ENCODE results near the gene POLR2H.
"Not testable (repeated sequence)": the region's sequence is repeated elsewhere in the genome, so short reads cannot be mapped to it uniquely, and the experiment has no call there.

Gene POLR2H

DNA sequence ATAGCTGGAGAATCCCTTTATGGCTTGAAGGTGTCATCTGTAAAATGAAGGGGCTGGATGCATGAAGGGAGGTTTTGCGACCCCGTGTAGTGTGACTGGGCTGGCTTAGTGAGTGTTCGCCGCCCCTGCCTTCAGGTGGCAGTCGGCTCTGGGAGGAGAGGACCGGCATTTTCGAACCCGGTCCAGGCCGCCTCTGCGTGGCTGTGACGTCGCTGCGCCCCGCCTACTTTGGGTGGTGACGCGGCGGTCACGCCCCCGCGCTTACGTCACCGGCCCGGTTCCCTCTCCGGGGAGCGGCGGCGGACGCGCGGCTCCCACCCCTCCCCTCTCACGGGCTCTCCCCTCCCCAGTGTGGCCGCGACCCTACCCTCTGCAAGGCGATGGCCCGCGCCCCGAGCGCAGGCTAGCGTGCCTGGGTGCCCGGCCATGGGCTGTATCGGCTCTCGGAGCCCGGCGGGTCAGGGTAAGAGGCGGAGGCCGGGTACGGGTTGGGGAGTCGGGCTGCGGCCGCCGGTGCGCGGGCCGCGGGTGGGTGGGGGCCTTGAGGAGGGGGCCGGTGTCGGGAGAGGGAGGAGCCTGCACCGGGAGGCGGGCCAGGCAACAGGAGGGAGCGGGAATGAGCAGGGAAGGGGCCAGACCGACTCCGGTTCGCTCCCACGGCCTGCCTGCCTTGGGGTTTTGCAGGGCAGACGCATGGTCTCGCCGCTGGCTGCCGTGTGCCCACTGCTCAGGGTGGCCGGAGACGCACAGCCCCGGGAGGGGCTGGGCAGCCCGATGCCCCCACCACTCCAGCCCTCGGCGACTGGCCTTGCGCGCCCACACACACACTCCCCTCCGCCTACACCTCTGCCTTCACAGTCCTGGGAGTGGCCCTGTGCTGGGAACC is 25.6 kb upstream of the POLR2H start:
- DNase-seq (ENCODE audit: low spot score) = peak; percentile 87

GRCh38 chr3:184336547-184337398 is 24.7 kb upstream of the POLR2H start:
- DNase-seq (ENCODE audit: low spot score) = peak; percentile 82

DNA sequence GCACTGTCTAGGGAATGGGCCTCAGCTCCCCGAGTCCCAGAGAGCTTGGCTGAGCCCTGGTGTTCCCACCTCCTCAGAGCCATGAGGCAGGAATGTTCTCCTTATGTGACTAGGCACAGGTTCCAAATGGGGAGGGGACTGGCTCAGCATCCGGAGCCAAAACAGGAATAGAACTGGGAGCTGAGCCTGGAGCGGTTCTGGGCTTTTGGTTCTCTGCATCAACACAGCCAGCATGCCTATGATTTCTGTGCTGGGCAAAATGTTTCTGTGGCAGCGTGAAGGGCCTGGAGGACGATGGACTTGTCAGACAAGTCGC is 24.2 kb upstream of the POLR2H start, which contains the start of gene FAM131A:
FAM131A (plus strand) TSS at position 202 of the 316 bp plus-strand sequence; CDS start at position 233, 31 bp downstream.
- peak; percentile 70 for DNase-seq (ENCODE audit: low spot score)

DNA sequence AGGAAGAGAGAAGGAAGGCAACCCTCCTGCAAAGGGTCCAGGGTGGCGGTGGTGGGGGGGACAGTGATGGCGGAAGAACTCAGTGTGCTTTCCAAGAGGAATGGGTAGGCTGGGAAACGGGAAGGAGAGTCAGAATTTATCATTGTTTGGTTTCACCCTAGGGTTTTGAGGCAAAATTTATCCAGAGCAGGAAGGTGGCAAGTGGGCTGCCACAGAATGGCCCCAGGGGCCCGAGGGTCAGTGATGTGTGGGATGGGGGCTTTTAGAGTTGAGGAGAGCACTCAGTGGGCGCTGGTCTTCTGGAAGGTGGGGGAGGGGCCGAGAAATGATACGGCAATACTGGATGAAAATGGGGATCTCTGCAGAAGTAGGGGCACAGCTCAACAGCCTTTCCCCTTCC is 23.5 kb upstream of the POLR2H start:
- no peak for DNase-seq (ENCODE audit: low spot score)

DNA sequence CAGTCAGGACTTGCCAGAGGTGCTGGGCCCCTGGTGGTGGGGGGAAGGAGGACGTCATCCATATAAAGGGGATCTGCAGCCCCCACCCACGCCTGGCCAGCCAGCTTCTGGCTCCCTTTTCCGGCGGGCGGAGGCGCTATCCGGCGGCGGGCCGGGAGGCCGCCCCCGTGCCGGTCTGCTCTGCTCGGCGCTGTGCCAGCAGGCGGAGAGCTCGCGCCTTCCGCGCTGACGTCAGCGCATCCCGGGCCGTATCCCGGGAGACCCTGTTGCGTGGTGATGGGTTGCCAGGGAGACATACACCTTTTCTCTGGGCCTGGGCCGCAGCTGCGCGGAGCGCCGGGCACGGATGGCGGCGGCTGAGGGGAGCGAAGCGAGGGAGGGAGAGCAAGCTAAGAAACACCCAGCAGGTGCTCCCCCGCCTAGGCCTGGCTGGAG is 23.0 kb upstream of the POLR2H start:
- peak; percentile 84 for DNase-seq (ENCODE audit: low spot score)

DNA sequence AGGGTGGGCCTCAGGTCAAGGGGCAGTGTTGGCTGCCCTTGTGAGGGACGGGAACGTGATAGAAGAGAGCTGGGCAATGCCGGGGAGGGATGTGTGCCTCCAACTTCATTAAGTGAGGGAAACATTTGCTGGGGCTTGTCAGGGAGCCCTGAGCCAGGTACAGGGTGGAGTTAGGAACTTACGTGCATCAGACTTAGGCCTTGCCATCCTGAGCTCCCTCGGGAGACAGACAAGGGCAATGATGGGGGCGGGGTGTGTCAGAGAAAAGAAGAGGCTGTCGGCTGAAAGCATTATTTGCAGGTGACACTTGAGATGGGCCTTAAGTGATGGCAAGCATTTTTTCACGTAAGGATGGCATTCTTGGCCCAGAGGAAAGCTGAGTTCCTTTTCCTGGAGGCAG is 22.5 kb upstream of the POLR2H start:
- DNase-seq (ENCODE audit: low spot score) = no peak

- DNase-seq (ENCODE audit: low spot score) = not testable (repeated sequence)
Observed at GRCh38 chr3:184339451-184340135, 21.9 kb upstream of the POLR2H start.

GRCh38 chr3:184341925-184342324 is 19.6 kb upstream of the POLR2H start:
- no peak for DNase-seq (ENCODE audit: low spot score)

- no peak for DNase-seq (ENCODE audit: low spot score)
Observed at GRCh38 chr3:184343200-184343876, 18.2 kb upstream of the POLR2H start.

DNA sequence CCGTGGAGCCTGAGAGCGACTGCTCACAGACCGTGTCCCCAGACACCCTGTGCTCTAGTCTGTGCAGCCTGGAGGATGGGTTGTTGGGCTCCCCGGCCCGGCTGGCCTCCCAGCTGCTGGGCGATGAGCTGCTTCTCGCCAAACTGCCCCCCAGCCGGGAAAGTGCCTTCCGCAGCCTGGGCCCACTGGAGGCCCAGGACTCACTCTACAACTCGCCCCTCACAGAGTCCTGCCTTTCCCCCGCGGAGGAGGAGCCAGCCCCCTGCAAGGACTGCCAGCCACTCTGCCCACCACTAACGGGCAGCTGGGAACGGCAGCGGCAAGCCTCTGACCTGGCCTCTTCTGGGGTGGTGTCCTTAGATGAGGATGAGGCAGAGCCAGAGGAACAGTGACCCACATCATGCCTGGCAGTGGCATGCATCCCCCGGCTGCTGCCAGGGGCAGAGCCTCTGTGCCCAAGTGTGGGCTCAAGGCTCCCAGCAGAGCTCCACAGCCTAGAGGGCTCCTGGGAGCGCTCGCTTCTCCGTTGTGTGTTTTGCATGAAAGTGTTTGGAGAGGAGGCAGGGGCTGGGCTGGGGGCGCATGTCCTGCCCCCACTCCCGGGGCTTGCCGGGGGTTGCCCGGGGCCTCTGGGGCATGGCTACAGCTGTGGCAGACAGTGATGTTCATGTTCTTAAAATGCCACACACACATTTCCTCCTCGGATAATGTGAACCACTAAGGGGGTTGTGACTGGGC is 16.8 kb upstream of the POLR2H start:
- DNase-seq (ENCODE audit: low spot score) = no peak

- DNase-seq (ENCODE audit: low spot score) = peak; percentile 90
Observed at GRCh38 chr3:184345317-184346144, 16.0 kb upstream of the POLR2H start.

GRCh38 chr3:184346480-184347190 is 14.9 kb upstream of the POLR2H start:
- no peak for DNase-seq (ENCODE audit: low spot score)

DNA sequence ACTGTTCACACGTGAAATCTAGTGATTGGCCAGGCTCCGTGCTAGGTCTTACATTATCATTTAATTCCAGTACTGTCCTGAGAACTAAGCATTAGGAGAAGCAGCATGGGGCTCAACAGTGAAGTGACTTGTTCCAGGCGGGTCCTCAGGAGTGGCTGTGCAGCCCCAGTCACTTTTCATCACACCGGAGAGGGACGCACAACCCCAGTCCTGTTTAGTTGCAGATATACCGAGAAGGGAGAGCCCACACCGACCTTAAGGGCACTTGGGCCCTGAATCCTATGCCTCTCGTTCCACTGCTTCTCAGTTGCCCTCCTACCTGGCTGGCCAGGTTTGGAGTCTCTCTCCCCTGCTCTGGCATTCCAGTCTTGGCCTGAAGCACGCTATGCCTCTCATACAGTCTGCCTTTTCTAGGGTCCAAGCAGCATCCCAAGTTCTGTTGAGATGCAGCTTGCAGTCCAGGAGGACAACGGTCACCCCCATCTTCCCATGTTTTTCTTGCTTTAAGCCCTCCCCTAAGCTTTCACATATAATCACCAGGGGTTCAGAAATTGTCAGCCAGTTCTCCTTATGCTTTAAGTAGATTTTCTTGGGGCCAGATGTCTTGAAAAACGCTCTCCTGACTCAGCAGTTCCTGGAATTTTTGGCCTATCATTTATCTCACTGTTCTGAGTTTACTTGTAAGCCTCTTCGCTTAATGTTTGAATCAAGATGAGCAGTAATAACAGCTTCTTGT is 14.0 kb upstream of the POLR2H start:
- no peak for DNase-seq (ENCODE audit: low spot score)

- no peak for DNase-seq (ENCODE audit: low spot score)
Observed at GRCh38 chr3:184348057-184348382, 13.5 kb upstream of the POLR2H start.

DNA sequence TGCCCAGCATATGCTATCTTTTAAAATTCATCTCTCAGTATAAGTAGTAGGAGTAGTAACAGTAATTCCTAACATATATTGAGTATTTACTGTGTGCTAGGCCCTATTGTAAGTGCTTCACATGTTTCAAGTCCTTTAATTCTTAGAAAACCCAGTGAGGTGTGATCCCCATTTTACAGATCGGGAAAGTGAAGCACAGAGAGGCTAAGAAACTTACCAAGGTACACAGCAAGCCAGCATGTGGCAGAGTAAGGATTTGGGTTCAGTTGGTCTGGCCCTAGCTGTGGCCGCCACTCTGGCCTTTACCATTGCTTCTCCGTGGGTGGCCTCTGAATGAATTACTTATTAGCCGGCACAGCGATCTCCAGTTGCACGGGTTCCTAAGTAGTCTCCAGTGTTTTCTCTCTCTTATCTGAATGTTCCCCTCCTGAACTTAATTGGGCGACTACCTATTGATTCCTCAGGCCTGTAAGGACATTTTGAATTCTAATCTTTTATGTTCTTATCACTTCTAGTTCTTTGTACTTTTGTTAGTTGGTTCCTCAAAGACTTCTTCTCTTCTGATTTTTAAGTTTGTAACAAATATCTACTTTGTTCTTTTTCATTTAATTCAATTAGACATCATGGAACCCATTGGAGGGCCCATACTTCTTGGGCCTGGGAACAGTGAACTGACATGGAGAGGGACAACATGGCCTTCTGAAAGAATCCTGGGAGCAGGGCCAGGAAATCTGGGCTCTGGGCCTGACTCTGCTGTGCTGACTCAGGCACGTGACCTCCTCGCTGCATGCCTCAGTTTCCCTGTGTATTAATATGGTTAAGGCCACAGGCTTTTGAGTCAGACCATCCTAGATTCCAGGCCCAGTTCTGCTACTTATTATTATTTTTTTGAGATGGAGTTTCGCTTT is 11.7 kb upstream of the POLR2H start:
- no peak for DNase-seq (ENCODE audit: low spot score)

DNA sequence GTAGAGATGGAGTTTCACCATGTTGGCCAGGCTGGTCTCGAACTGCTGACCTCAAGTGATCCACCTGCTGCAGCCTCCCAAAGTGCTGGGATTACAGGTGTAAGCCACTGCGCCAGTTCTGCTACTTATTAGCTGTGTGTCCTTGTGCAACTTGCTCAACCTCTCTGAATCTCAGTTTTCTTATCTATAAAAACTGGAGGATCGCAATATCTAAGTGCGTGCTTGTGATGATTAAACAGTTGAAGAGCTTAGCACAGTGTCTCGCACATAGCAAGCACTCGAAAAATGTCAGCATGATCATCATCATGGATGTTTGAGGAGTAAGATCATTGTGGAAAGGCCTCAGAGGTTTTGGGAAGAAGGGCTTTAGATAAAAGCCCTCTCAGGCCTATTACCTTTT is 10.9 kb upstream of the POLR2H start:
- DNase-seq (ENCODE audit: low spot score) = no peak

DNA sequence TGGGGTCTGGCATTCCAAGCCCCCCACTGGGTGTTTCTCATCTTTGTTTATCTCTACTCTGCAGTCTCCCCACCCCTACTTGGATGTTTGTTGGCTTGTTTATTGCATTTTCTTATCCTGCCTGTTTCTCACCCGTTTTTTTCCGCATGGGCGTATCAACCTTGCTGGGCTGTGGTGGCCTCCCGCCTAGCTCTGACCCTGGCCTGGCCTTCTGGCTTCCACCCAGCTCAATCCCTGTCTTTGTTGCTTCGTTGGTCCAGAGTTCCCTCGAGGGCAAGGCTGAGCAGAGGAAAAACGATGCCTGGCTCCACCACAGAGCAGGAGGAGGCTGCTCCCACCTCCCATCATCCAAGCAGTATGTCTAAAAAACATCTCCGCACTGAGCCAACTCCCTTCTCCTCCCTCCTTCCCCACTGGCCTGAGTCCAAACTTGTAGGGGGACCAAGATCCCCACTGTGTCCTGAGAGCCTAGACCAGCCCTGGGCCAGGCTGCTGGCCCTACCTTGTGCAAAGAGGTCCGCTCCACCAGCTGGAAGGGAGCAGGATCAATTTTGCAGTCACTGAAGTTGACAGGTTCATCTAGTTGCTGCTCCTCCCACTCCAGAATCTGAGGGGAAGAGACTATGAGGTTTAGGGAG is 9.9 kb upstream of the POLR2H start:
- no peak for DNase-seq (ENCODE audit: low spot score)

All from putamen (tissue), 1 donor.